GM18868 (cell line): ENCODE results near the gene ZNF324B.
"Not testable (repeated sequence)": the region's sequence is repeated elsewhere in the genome, so short reads cannot be mapped to it uniquely, and the experiment has no call there.

ENCODE experiments used
- ATAC-seq: cut with Tn5 transposase; IDR thresholded peaks from one replicate; pipeline ENCODE4 v1.9.1; 2021; ENCODE audit warnings: mild to moderate bottlenecking, moderate library complexity; ENCODE audit not compliant: unreplicated experiment

The ZNF324B gene

GRCh38 chr19:58453743-58454142 is 2.3 kb downstream of the ZNF324B start:
- ATAC-seq: no peak

GRCh38 chr19:58455306-58455705 is 3.9 kb downstream of the ZNF324B start:
- no peak for ATAC-seq

- ATAC-seq: no peak
Observed at GRCh38 chr19:58456111-58456510, 4.7 kb downstream of the ZNF324B start.

GRCh38 chr19:58460039-58460438 is 8.6 kb downstream of the ZNF324B start:
- ATAC-seq: no peak

GRCh38 chr19:58466089-58466759 is 14.8 kb downstream of the ZNF324B start:
- ATAC-seq: peak; percentile 24

- peak; percentile 91 for ATAC-seq
Observed at GRCh38 chr19:58466760-58467589, 15.6 kb downstream of the ZNF324B start, which contains the start of gene ZNF324. ZNF324 (plus strand) TSS chr19:58467080; CDS start chr19:58469186, 2,106 bp downstream.

GRCh38 chr19:58468216-58468839 is 16.9 kb downstream of the ZNF324B start:
- no peak for ATAC-seq

GRCh38 chr19:58469241-58470013 is 18.0 kb downstream of the ZNF324B start:
- ATAC-seq: no peak

- ATAC-seq: not testable (repeated sequence)
Observed at GRCh38 chr19:58470837-58471543, 19.6 kb downstream of the ZNF324B start.

GRCh38 chr19:58471736-58472135 is 20.3 kb downstream of the ZNF324B start:
- no peak for ATAC-seq

- ATAC-seq: no peak
Observed at GRCh38 chr19:58473775-58474174, 22.4 kb downstream of the ZNF324B start.

- no peak for ATAC-seq
Observed at GRCh38 chr19:58474291-58474996, 23.0 kb downstream of the ZNF324B start.

GRCh38 chr19:58474997-58475713 is 23.7 kb downstream of the ZNF324B start:
- ATAC-seq: peak; percentile 3

- ATAC-seq: peak; percentile 78
Observed at GRCh38 chr19:58475714-58476497, 24.5 kb downstream of the ZNF324B start, which contains the start of gene ZNF446. ZNF446 (plus strand) TSS chr19:58476352; CDS start chr19:58477219, 867 bp downstream.

- ATAC-seq: no peak
Observed at GRCh38 chr19:58476498-58477015, 25.1 kb downstream of the ZNF324B start.

- ATAC-seq: no peak
Observed at GRCh38 chr19:58477130-58477529, 25.7 kb downstream of the ZNF324B start.

- ATAC-seq: no peak
Observed at GRCh38 chr19:58477871-58478270, 26.4 kb downstream of the ZNF324B start.

- ATAC-seq: no peak
Observed at GRCh38 chr19:58479303-58479702, 27.9 kb downstream of the ZNF324B start.
